ENCODE results near the gene MAPK8IP3. TPM values are rescaled to one million over a fixed set of nuclear protein-coding genes. Genes with fewer than 3 reads are reported as not detected.

The MAPK8IP3 gene
- total and polyA plus RNA-seq, 12 donors: 12.1 to 430 (median 56.1) TPM

GRCh38 chr16:1659031-1659430, 47.0 kb upstream of the MAPK8IP3 start:
- H3K9me3 ChIP-seq (replicated peaks in 1 of 3): no peaks in the 10 kb centered on the region
- no peak overlapping the region for H3K27ac ChIP-seq
- no peaks in the 10 kb centered on the region for H3K4me1 ChIP-seq (replicated peaks in 1 of 2)
- no peak for DNase-seq
- peaks cover 0 to 87% of the 10 kb centered on the region in 2 donors for H3K36me3 ChIP-seq (replicated peaks in 1 of 2)
- 93 to 95% (median 94%) methylated on average over 5 of the region's 5 CpGs for WGBS, 4 donors
- intact Hi-C loops (cut with DNase I): no loop called here
- H3K27me3 ChIP-seq: no peaks in the 10 kb centered on the region
- no peak overlapping the region for H3K4me3 ChIP-seq
- TF ChIP-seq CTCF (IDR thresholded peaks at IDR 0.05): no peak
- no peak for TF ChIP-seq POLR2A (IDR thresholded peaks at IDR 0.05)

- Histone ChIP-seq H3K27me3 (no peaks in the 10 kb centered on the region), H3K36me3 (replicated peaks in 1 of 2) (peaks cover 0 to 89% of the 10 kb centered on the region in 2 donors), H3K27ac (no peak overlapping the region), H3K4me1 (replicated peaks in 1 of 2) (no peaks in the 10 kb centered on the region), H3K9me3 (replicated peaks in 1 of 3) (no peaks in the 10 kb centered on the region), H3K4me3 (no peak overlapping the region)
- intact Hi-C loops (cut with DNase I): no loop called here
- DNase-seq: no peak
- TF ChIP-seq POLR2A (IDR thresholded peaks at IDR 0.05): no peak
- TF ChIP-seq CTCF (IDR thresholded peaks at IDR 0.05): no peak
- WGBS, 4 donors: 90 to 100% (median 91%) methylated on average over 1 to 2 of the region's 2 CpGs
Measured at GRCh38 chr16:1661826-1662225, 44.2 kb upstream of the MAPK8IP3 start.

DNA sequence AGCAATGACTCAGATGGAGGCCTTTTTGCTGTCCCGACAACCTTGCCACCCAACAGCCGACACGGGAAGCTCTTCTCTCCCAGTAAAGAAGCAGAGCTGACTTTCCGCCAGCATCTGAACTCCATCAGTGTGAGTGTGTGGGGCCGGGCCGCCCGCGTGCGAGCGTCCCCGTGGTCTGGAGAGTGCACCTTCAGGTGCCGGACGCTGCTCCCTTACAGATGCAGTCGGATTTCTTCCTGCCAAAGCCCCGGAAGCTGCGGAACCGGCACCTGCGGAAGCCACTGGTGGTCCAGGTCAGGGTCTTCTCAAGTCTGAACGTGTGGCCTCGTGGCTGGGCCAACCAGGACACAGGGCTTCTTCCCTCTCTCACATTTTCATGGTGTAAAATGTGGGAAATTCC, 43.5 kb upstream of the MAPK8IP3 start:
- H3K9me3 ChIP-seq (replicated peaks in 1 of 3): no peaks in the 10 kb centered on the region
- H3K4me1 ChIP-seq (replicated peaks in 1 of 2): no peaks in the 10 kb centered on the region
- no peak overlapping the region for H3K27ac ChIP-seq
- intact Hi-C loops (cut with DNase I): no loop called here
- H3K4me3 ChIP-seq: no peak overlapping the region
- 89 to 95% (median 93%) methylated on average over 19 to 20 of the region's 20 CpGs for WGBS, 4 donors
- TF ChIP-seq POLR2A (IDR thresholded peaks at IDR 0.05): no peak
- no peak for TF ChIP-seq CTCF (IDR thresholded peaks at IDR 0.05)
- no peak for DNase-seq
- H3K36me3 ChIP-seq (replicated peaks in 1 of 2): peaks cover 0 to 89% of the 10 kb centered on the region in 2 donors
- no peaks in the 10 kb centered on the region for H3K27me3 ChIP-seq

GRCh38 chr16:1665829-1666228, 40.2 kb upstream of the MAPK8IP3 start:
- DNase-seq: no peak
- no peak overlapping the region for H3K4me3 ChIP-seq
- TF ChIP-seq POLR2A (IDR thresholded peaks at IDR 0.05): no peak
- TF ChIP-seq CTCF (IDR thresholded peaks at IDR 0.05): no peak
- H3K9me3 ChIP-seq (replicated peaks in 1 of 3): no peaks in the 10 kb centered on the region
- no peak overlapping the region for H3K27ac ChIP-seq
- intact Hi-C loops (cut with DNase I): no loop called here
- WGBS, 4 donors: 79 to 88% (median 86%) methylated on average over 7 to 15 of the region's 15 CpGs
- H3K36me3 ChIP-seq (replicated peaks in 1 of 2): peaks cover 0 to 92% of the 10 kb centered on the region in 2 donors
- H3K27me3 ChIP-seq: no peaks in the 10 kb centered on the region
- H3K4me1 ChIP-seq (replicated peaks in 1 of 2): no peaks in the 10 kb centered on the region

All from adrenal gland (tissue), 12 donors.